Ishikawa (cell line): ENCODE data around the gene TNIK.

Experiments used
- CEBPB ChIP-seq: IDR thresholded peaks from 2 replicates; pipeline ENCODE4 v1.6.1; 2012
- CREB1 ChIP-seq: IDR thresholded peaks from 2 replicates; pipeline ENCODE4 v1.6.1; 2012; ENCODE audit warnings: low read depth
- EGR1 ChIP-seq: IDR thresholded peaks from 2 replicates; pipeline ENCODE4 v1.6.1; 2012
- EP300 ChIP-seq: IDR thresholded peaks from 2 replicates; pipeline ENCODE4 v1.6.1; 2012; ENCODE audit warnings: borderline replicate concordance
- FOXM1 ChIP-seq: IDR thresholded peaks from 2 replicates; pipeline ENCODE4 v1.6.1; 2012; ENCODE audit warnings: low read depth, borderline replicate concordance
- NFIC ChIP-seq: IDR thresholded peaks from 2 replicates; pipeline ENCODE4 v1.6.1; 2012
- RAD21 ChIP-seq: IDR thresholded peaks from 2 replicates; pipeline ENCODE4 v1.6.1; 2012; ENCODE audit warnings: low read depth
- TAF1 ChIP-seq: IDR thresholded peaks from 2 replicates; pipeline ENCODE4 v1.6.1; 2012; ENCODE audit warnings: low read depth, mild to moderate bottlenecking
- TCF12 ChIP-seq: IDR thresholded peaks from 2 replicates; pipeline ENCODE4 v1.6.1; 2012; ENCODE audit warnings: low read depth
- TEAD4 ChIP-seq: IDR thresholded peaks from 2 replicates; pipeline ENCODE4 v1.6.1; 2012
- YY1 ChIP-seq: IDR thresholded peaks from 2 replicates; pipeline ENCODE4 v1.6.1; 2012; ENCODE audit warnings: low read depth
- ZBTB7A ChIP-seq: IDR thresholded peaks from 2 replicates; pipeline ENCODE4 v1.6.1; 2012; ENCODE audit warnings: low read depth
- TF ChIP-seq, protein P1 (sequence below): IDR thresholded peaks from 2 replicates; pipeline ENCODE4 v1.6.1; 2012
- TF ChIP-seq, protein P2 (sequence below): IDR thresholded peaks from 2 replicates; pipeline ENCODE4 v1.6.1; 2012
- TF ChIP-seq, protein P3 (sequence below): IDR thresholded peaks from 2 replicates; pipeline ENCODE4 v1.6.1; 2012; ENCODE audit warnings: low read depth, mild to moderate bottlenecking

Gene TNIK

DNA sequence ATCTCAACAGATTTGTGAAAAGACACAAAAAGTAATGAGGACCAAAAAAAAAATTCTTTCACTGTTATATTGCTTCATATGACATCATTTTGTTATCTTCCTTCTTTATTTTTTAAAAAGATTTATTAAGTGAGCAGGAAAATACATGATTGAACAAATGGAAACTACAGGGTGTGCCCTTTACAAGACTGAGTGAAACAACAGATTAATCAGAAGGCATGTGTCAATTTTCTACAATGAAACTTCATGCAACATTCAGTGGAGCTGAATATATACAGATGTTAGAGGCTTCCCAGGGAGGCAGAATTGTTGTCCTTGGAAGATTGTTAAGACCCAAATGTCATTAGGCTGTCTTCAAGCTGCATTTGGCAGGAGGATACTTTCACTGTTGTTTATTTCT, 405.3 kb downstream of the TNIK start:
- TF ChIP-seq, protein P1, sequence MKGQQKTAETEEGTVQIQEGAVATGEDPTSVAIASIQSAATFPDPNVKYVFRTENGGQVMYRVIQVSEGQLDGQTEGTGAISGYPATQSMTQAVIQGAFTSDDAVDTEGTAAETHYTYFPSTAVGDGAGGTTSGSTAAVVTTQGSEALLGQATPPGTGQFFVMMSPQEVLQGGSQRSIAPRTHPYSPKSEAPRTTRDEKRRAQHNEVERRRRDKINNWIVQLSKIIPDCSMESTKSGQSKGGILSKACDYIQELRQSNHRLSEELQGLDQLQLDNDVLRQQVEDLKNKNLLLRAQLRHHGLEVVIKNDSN, result no peak
- TF ChIP-seq CEBPB, result no peak
- no peak for TF ChIP-seq YY1
- no peak for TF ChIP-seq TEAD4
- no peak for TF ChIP-seq RAD21
- TF ChIP-seq ZBTB7A, result no peak
- TF ChIP-seq, protein P2, sequence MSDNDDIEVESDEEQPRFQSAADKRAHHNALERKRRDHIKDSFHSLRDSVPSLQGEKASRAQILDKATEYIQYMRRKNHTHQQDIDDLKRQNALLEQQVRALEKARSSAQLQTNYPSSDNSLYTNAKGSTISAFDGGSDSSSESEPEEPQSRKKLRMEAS, result no peak
- no peak for TF ChIP-seq EGR1
- TF ChIP-seq TAF1, result no peak
- TF ChIP-seq EP300, result no peak
- no peak for TF ChIP-seq NFIC
- TF ChIP-seq, protein P3, sequence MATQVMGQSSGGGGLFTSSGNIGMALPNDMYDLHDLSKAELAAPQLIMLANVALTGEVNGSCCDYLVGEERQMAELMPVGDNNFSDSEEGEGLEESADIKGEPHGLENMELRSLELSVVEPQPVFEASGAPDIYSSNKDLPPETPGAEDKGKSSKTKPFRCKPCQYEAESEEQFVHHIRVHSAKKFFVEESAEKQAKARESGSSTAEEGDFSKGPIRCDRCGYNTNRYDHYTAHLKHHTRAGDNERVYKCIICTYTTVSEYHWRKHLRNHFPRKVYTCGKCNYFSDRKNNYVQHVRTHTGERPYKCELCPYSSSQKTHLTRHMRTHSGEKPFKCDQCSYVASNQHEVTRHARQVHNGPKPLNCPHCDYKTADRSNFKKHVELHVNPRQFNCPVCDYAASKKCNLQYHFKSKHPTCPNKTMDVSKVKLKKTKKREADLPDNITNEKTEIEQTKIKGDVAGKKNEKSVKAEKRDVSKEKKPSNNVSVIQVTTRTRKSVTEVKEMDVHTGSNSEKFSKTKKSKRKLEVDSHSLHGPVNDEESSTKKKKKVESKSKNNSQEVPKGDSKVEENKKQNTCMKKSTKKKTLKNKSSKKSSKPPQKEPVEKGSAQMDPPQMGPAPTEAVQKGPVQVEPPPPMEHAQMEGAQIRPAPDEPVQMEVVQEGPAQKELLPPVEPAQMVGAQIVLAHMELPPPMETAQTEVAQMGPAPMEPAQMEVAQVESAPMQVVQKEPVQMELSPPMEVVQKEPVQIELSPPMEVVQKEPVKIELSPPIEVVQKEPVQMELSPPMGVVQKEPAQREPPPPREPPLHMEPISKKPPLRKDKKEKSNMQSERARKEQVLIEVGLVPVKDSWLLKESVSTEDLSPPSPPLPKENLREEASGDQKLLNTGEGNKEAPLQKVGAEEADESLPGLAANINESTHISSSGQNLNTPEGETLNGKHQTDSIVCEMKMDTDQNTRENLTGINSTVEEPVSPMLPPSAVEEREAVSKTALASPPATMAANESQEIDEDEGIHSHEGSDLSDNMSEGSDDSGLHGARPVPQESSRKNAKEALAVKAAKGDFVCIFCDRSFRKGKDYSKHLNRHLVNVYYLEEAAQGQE, result no peak
- no peak for TF ChIP-seq CREB1
- TF ChIP-seq TCF12, result no peak
- no peak for TF ChIP-seq FOXM1

DNA sequence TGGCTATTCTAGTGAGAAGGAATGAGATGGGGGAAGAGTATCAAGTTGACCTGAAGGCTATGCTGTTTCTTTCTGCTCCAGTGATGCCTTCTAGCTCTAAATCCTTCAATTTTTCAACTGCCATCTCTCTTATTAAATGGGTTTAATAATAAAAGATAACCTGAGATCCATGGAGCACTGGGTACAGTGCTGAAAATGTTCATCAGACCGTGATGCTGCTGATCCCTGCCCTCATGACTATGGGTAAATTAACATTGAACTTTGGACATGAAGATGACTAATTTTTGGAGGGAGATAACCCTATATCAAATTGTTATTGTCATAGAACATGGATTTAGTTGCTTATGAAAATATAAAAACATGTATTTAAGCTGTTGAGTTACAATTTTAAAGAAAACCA, 406.0 kb downstream of the TNIK start:
- TF ChIP-seq RAD21 (no peak), EGR1 (no peak), CEBPB (no peak), TCF12 (no peak), CREB1 (no peak)
- TF ChIP-seq, protein P3, result no peak

DNA sequence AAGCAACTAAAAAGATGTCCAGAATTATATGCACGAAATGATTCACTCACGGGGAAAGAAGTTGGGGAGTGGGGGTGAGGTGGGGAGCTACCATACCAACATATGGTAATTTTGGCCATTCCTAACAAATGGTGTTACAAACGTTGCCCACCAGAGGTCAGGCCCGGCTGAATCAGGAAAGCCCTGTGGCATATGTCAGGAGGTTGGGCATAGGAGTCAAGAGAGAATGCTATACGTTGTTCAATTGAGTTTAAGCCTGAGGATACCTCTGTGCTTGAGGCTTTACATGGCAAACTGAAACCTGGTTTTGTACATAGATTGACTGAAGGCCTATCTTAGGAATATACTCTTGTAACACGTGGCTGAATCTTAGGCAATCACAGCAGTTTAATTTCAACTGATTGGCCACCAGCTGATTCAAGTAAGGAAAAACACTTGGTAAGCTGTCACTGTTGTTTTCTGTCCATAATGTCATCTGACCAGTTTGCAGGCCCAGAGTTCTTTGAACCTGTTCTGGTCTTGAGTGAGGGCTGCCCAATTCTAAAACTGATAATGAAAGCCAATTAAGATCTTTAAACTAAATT, 410.3 kb downstream of the TNIK start:
- no peak for TF ChIP-seq TCF12
- TF ChIP-seq RAD21, result peak; percentile 86

DNA sequence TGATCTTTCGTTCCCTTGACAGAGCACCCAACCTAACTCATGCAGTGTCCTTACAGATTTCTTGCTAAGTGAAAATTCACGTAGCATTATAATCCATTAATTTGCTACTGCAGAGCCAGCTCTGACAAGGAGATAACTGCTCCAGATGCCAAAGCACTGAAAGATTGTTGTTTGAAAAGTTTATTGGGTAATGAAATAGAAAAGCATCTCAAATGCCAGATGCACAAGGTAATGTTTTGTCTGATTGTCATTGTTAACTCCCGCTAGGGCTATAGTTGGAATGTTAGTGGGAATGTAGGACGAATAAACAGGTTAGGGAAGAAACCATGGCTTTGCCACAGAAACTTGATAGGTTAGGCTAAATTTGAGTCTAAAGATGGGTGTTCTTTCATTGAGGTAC, 413.4 kb downstream of the TNIK start:
- no peak for TF ChIP-seq EP300
- TF ChIP-seq TAF1, result no peak
- TF ChIP-seq CREB1, result no peak
- TF ChIP-seq TCF12, result no peak

DNA sequence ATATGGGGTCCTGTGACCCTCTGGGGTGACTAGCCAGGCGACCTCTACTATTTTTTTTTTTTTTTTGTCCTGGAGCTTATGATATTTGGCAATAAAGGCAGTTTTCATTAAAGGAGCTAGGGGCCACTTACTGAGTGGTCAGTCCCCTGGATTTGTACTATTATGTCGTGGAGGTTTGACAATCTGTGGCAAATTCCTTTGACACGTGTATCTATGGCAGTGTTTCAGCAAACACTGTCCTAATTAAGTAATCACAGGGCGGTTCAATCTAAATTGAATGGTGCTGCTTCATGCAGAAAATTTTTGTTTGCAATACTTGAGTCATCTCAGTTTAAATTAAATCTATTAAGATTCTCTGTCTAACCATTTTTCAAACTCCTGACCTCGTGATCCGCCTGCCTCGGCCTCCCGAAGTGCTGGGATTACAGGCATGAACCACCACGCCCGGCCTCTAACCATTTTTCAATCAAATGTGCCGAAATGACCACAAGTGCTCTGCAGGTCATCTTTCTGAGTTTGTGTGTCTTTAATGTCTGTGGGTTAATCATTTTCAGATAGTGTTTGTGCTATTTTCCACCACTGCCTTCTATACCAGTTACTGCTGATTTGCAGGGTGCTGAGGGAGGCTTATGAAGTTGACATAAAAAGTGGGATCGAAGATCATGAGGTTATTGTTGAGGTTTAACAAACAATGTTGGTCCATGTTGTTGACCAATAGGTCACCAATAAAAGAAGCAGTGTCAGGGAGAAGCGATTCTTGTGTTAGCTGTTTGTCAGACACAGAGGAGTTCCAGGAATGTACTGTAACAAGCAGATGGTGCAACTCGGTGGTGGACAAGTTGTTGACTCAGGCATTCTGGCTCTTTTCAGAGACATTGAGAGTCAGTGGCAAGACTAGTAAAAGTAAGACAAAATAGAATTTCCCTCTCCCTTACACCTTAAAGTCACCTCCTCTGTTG, 415.1 kb downstream of the TNIK start:
- no peak for TF ChIP-seq EGR1
- TF ChIP-seq, protein P1, result no peak
- no peak for TF ChIP-seq YY1
- TF ChIP-seq RAD21, result no peak
- no peak for TF ChIP-seq TEAD4
- no peak for TF ChIP-seq TAF1
- TF ChIP-seq, protein P3, result no peak
- no peak for TF ChIP-seq FOXM1
- no peak for TF ChIP-seq NFIC
- no peak for TF ChIP-seq ZBTB7A
- no peak for TF ChIP-seq EP300
- TF ChIP-seq TCF12, result no peak
- TF ChIP-seq CEBPB, result no peak
- TF ChIP-seq CREB1, result no peak
- TF ChIP-seq, protein P2, result no peak
